ENCODE measurements around the gene PROCR.
"Not testable (repeated sequence)": the region's sequence is repeated elsewhere in the genome, so short reads cannot be mapped to it uniquely, and the experiment has no call there.

The PROCR gene

GRCh38 chr20:35191419-35192117 is 19.7 kb downstream of the PROCR start:
- DNase-seq: no peak
- intact Hi-C loops (cut with DNase I): no loop called here

- intact Hi-C loops (cut with DNase I): no loop called here
- DNase-seq: no peak
Observed at GRCh38 chr20:35192118-35192872, 20.4 kb downstream of the PROCR start.

- not testable (repeated sequence) for DNase-seq
Observed at GRCh38 chr20:35193031-35193791, 21.3 kb downstream of the PROCR start.

GRCh38 chr20:35196313-35196712 is 24.4 kb downstream of the PROCR start:
- intact Hi-C loops (cut with DNase I): no loop called here
- DNase-seq: no peak

More at GRCh38 chr20:35193031-35193791, 21.3 kb downstream of the PROCR start:
- intact Hi-C loops (cut with DNase I): not testable (repeated sequence)

- no peak for DNase-seq
- intact Hi-C loops (cut with DNase I): no loop called here
Observed at GRCh38 chr20:35199740-35200139, 27.9 kb downstream of the PROCR start.

GRCh38 chr20:35200267-35200666 is 28.4 kb downstream of the PROCR start:
- no peak for DNase-seq
- intact Hi-C loops (cut with DNase I): no loop called here

- DNase-seq; intact Hi-C loops (cut with DNase I): not testable (repeated sequence)
Observed at GRCh38 chr20:35201467-35201866, 29.6 kb downstream of the PROCR start.

- no peak for DNase-seq
- intact Hi-C loops (cut with DNase I): loop anchor here (5.0 kb wide), 3 partner anchors 60 to 370 kb away; partner anchors contain the start of genes EDEM2 and GGT7
Observed at GRCh38 chr20:35206802-35207201, 34.9 kb downstream of the PROCR start.

- DNase-seq: peak in 8 of 10 donors; percentile 26 to 91 (median 80)
- intact Hi-C loops (cut with DNase I): loop anchor here (1.0 to 5.0 kb wide), 4 partner anchors 61 to 371 kb away; partner anchors contain the start of genes EDEM2 and GGT7
Observed at GRCh38 chr20:35207950-35208611, 36.2 kb downstream of the PROCR start.

- no peak for DNase-seq
- intact Hi-C loops (cut with DNase I): no loop called here
Observed at GRCh38 chr20:35215066-35215956, 43.4 kb downstream of the PROCR start.

- intact Hi-C loops (cut with DNase I): no loop called here
- no peak for DNase-seq
Observed at GRCh38 chr20:35216541-35216940, 44.7 kb downstream of the PROCR start.

- intact Hi-C loops (cut with DNase I): no loop called here
- DNase-seq: no peak
Observed at GRCh38 chr20:35223941-35224340, 52.1 kb downstream of the PROCR start.

- intact Hi-C loops (cut with DNase I): no loop called here
- DNase-seq: no peak
Observed at GRCh38 chr20:35224536-35224935, 52.7 kb downstream of the PROCR start.

GRCh38 chr20:35225319-35226125 is 53.6 kb downstream of the PROCR start:
- no peak for DNase-seq
- intact Hi-C loops (cut with DNase I): no loop called here

- intact Hi-C loops (cut with DNase I): no loop called here
- DNase-seq: no peak
Observed at GRCh38 chr20:35226126-35226883, 54.4 kb downstream of the PROCR start, which contains the start of gene MMP24. MMP24 (plus strand) TSS chr20:35226690; CDS start chr20:35226739, 49 bp downstream.
